ENCODE results near the gene CLRN3.

CLRN3 gene

DNA sequence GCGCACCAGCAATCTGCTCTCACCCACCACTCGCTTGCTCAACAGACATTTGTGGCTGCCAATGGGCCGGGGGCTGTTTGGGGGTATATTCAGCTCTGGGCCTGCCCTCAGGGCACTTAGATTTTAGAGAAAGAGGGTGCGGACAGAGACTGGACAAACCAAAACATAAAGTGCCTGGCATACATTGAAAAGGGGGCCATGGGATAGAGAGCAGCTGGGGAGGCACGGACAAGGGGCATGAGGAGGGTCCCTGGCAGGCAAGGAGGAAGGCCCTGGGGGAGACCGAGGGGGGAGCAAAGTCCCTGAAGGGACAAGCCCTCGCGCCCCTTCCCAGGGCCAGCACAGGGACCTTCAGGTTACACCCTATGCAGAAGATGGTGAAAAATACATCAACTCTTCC, 43.5 kb downstream of the CLRN3 start:
- no peak for DNase-seq (ENCODE audit: low read depth in 2 of 2, low spot score in 1 of 2)

- DNase-seq (ENCODE audit: low read depth in 2 of 2, low spot score in 1 of 2), result no peak
These were observed 44.5 kb downstream of the CLRN3 start for GRCh38 chr10:127848226-127848625.

GRCh38 chr10:127845756-127846155, 47.0 kb downstream of the CLRN3 start:
- no peak for DNase-seq (ENCODE audit: low read depth in 2 of 2, low spot score in 1 of 2)

DNA sequence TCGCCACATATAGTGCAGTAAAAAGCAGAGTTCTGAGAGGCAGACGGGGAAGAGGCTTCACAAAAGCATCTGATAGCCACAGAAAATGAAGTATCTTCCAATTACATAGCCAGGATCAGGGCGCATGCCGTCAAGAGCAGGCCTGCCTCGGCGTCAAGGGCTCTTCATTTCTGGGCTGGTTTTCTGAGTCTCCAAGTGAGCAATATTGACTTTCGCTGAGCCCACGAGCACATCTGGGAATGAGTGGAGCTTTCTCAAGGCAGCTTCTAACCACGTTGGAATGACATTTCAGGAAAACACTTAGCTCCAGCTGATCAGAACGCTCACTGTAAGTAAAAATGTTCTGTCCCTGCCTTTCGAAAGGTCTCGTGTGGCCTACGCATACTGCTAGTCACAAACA, 51.9 kb downstream of the CLRN3 start:
- no peak for DNase-seq (ENCODE audit: low read depth in 2 of 2, low spot score in 1 of 2)

- DNase-seq (ENCODE audit: low read depth in 2 of 2, low spot score in 1 of 2), result no peak
These were observed 55.8 kb downstream of the CLRN3 start for GRCh38 chr10:127836966-127837365.

DNA sequence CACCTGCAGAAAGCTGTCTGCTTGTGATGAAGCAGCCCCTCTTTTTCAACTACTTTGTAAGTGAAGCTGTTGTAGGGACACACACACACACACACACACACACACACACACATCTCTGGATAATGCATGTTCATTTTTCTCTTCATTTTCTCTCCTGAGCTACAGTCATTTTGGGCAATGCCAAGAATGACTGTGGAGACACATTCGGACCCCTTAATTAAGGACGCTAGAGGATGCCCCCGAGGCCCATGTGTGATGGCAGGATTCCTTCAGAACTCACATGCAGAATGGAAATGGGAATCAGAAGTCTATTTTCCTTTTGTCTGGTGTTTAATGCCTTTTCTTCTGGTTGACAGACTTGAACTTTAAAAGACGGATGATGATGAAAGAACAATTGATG, 56.6 kb downstream of the CLRN3 start:
- DNase-seq (ENCODE audit: low read depth in 2 of 2, low spot score in 1 of 2), result no peak

- DNase-seq (ENCODE audit: low read depth in 2 of 2, low spot score in 1 of 2), result no peak
These were observed 58.0 kb downstream of the CLRN3 start for GRCh38 chr10:127834791-127835190.

DNA sequence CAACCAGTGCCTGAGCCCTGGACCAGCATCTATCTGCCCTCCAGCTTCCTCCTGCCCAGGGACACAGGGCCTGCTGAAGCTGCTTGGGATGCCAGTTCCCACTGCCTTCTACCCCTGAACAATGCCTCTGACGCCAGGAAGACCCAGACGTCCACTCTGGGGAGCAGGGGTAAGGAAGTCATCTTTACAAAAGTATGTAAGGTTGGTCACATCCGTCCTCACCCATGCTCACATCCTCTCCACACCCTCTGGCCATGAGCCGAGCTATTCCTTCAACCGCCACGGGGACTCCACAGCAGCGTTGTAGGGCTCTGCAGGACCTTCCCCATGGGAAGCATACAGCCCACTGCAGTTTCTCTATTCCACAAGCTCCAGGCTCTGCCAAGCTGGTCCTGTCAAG, 58.5 kb downstream of the CLRN3 start:
- no peak for DNase-seq (ENCODE audit: low read depth in 2 of 2, low spot score in 1 of 2)

GRCh38 chr10:127833804-127834203, 58.9 kb downstream of the CLRN3 start:
- DNase-seq (ENCODE audit: low read depth in 2 of 2, low spot score in 1 of 2), result no peak

DNA sequence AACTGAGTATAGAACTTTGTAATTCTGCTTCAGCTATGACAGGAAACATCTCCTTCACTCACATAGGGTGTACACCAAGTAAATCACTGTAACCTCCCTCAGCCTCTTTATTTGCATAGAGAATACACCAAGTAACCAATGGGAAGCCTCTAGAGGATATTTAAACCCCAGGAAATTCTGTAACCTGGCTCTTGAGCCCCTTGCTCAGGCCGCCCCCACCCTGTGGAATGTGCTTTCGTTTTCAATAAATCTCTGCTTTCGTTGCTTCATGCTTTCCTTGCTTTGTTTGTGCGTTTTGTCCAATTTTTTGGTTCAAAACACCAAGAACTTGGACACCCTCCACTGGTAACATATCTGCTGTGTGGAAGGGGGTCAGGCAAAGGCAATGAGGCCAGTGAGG, 60.2 kb downstream of the CLRN3 start:
- no peak for DNase-seq (ENCODE audit: low read depth in 2 of 2, low spot score in 1 of 2)

DNA sequence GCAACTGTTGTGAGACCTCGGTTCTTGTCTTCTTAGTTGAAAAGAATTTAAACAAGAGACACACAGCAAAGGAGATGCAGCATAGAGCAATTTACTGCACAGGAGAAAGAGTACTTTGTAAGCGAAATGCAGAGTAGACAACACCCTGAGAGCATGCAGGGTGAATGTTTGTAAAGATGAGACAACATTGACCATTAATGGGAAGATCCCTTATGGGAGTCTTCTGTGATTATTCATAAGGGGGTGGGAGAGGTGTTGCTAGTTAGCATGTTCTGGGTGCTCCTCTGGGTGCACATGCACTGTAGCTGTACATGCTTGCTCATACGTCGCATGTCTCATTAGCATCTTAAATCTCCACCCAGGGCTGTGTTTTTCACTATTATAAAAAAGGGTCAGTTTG, 62.3 kb downstream of the CLRN3 start:
- no peak for DNase-seq (ENCODE audit: low read depth in 2 of 2, low spot score in 1 of 2)

All from stimulated activated CD8-positive, alpha-beta memory T cell treated with anti-CD3 and anti-CD28 coated beads, Interleukin-4, amount 100 ng/mL, for 4 hours (primary cell).